SU-DHL-6 (cell line): ENCODE data around the gene CCM2.

Experiments
- CTCF ChIP-seq: fragments of 200-600 bp; sonication (generic); IDR thresholded peaks from one replicate; pipeline ENCODE4 v1.5.1; 2017; ENCODE audit warnings: antibody characterized with exemption, mild to moderate bottlenecking, low read length, moderate library complexity; ENCODE audit not compliant: insufficient read depth, poor library complexity, severe bottlenecking
- EZH2phosphoT487 ChIP-seq: fragments of 200-600 bp; sonication (generic), shearing (Covaris generic); conservative IDR thresholded peaks from 2 replicates; pipeline ENCODE4 v1.6.1; 2018; ENCODE audit warnings: mild to moderate bottlenecking, antibody characterized with exemption, low read length, moderate library complexity, mixed read lengths

GRCh38 chr7:45026984-45027773 is 27.2 kb downstream of the CCM2 start:
- TF ChIP-seq CTCF: no peak
- no peak for TF ChIP-seq EZH2phosphoT487
